HG03025 (cell line): ENCODE results near the gene NINL.

ENCODE experiments used
- ATAC-seq: cut with Tn5 transposase; IDR thresholded peaks from one replicate; pipeline ENCODE4 v1.9.1; 2021; ENCODE audit warnings: mild to moderate bottlenecking, moderate library complexity; ENCODE audit not compliant: unreplicated experiment, low FRiP score

Gene NINL

DNA sequence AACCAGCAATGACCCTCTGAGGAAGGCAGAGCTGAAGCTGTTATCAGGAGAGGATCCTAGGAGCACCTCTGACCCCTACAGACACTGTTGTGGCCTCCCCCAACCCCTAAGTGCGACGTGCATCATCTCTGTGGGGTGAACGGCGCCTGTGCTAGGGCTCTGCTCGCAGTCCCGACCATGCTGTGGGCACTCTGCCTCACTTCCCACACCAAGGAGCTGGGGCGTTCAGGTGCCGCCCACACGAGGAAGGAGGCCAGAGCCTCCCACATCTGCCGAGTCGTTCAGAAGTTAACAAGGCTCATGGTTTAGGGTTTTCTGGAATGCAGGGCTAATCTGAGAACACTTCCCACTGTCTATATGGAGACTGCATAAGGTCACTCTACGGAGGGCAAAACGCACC, 115.8 kb downstream of the NINL start:
- no peak for ATAC-seq

DNA sequence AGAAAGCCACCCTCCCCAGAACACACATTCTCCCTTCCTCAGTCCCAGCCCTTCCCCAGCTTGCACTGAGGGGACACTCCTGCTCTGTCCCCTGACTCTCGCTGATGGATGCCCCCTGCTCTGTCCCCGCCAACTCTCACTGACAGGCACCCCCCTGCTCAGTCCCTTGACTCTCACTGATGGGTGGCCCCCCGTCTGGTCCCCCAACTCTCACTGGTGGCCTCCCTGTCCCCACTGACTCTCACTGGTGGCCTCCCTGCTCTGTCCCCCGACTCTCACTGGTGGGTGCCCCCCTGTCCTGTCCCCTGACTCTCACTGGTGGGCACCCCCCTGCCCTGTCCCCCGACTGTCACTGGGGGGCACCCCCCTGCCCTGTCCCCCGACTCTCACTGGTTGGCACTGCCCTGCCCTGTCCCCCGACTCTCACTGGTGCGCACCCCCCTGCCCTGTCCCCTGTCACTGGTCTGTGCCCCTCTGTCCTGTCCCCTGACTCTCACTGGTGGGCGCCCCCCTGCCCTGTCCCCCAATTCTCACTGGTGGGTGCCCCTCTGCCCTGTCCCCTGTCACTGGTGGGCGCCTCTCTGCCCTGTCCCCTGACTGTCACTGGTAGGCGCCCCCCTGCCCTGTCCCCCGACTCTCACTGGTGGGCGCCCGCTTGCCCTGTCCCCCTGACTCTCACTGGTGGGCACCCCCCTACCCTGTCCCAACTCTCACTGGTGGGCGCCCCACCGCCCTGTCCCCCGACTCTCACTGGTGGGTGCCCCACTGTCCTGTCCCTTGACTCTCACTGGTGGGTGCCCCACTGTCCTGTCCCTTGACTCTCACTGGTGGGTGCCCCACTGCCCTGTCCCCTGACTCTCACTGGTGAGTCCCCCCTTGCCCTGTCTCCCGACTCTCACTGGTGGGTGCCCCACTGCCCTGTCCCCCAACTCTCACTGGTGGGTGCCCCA, 116.9 kb downstream of the NINL start:
- ATAC-seq, result no peak

DNA sequence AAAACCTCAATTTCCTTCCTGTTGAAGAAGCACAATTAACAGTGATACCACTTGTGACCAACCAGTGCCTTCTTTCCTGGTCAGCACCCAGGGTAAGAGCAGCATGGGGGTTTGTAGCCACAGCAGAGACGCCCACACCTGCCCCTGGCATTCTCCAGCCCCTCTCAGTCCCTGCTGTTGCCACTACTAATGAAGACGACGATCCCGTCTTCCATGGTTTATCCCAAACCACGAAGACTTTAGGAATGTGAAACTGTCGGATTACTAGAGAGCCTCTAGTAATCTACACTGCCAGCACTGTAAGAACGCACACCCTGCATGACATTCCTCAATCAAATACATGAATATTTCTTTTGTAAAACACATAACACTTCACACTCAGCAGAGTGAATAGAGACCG, 117.9 kb downstream of the NINL start:
- no peak for ATAC-seq

DNA sequence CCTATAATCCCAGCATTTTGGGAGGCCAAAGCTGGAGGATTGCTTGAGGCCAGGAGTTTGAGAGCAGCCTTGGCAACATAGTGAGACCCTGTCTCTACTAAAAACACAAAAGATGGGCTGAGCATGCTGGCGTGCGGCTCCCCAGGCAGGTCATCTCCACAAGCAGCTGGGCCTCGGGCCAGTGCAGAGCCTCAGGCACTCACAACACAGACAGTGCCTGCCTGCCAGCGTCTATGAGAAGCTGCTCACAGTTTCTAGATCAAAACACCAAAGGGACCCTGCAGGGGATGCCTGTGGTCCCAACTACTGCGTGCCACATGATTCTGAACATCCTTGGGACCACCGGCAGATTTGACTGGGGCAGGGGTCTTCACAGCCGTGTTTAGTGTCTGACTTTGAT, 118.5 kb downstream of the NINL start:
- no peak for ATAC-seq

DNA sequence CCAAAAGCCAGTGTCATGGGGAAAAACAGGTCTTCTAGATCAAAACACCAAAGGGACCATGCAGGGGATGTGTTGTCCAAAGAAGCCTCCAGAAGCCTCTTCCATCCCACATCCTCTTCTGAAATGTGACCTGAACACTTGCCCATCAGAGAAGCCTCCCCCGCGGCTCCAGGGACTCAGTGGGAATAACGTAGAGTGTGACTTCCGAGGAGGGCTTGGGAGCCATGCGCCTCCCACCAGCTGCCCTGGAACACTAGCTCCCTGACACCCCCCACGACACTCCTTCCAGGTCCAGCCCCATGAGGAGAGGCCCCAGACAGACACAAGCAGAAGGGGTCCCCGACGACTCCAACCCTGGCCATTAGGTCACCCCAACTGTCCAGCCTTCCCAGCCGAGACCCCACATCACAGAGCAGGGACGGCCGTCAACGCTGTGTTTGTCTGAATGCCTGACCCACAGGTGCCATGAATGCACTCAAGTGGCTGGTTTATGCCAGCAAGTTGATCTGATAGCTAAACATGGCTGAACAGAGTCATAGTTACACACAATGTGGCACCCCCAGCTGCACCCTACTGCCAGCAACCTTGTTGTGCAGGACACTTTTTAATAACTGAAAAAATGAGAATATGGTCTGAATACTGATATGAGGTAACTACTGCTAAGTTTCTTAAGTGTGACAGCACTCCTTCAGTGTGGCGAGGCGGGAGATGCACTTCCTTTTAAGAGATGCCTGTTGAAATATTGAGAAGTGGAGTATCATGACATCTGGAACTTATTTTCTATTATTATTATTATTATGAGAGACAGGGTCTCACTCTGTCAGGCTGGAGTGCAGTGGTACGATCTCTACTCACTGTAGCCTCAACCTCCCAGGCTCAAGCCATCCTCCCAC, 119.8 kb downstream of the NINL start:
- no peak for ATAC-seq

DNA sequence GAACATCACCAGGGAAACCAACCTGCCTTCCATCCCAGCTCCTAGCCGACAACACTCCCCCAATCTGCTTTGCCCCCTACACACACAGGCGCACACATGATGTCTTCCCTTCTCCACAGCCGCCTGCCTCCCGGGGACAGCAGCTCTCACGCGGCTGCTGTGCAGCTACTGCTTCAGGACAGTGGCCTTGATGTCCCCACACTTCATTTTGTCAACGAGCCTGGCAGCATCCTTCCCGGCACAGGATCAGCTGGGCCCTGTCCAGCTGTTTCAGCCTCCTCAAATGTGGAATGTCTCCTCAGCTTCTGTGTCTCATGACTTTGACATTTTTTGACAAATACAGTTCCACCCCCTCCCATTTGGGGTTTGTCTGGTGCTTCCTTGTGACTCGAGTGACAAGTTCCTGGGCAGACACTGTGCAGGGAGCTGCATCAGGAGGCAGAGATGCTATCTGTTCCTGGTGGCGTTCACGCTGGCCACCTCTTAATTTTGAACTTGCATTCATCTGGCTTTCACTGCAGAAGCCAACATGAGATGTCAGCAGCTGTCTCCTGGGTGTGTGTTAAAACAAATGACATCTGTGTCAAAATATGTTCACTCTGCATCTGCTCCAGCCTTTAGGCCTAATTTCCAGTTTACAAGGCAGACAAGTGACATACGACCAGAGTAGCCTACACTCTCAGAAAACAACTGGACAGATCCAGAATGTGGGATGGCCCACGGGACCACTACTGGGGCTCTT, 120.7 kb downstream of the NINL start:
- ATAC-seq, result no peak

DNA sequence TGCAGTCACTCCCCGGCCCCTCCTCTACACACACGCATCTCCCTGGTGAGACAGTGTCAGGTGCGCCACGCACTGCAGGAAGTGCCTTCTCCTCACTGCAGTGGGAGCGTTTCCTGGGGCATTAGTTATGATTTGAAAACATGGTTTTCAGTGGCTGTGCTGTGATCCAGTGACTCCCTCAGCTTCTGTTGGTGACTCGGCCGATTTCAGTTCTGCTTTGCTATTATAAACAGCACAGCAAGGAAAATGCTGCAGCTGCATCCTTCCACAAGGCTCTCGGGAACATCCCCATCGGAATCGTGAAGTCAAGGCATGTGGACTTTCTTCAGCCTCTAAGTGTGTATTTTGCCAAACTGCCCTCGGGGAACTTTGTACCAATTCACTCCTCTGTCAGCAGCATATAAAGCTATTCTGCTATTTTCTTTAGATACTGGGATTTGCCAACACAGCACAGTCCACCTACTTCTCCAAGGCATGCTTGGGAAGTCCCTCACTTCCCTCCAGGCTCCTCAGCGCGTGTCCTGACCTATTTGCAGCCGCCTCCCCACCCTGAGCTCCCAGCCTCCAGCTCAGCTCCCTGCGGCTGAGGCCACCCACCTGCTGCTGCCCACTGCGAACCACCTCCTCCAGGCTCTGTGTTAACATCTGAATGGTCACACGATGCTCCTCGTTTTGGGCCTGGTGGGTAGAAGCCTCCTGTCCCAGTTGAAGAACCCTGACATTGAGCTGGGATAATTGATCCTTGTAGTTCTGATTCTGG, 123.4 kb downstream of the NINL start:
- no peak for ATAC-seq

DNA sequence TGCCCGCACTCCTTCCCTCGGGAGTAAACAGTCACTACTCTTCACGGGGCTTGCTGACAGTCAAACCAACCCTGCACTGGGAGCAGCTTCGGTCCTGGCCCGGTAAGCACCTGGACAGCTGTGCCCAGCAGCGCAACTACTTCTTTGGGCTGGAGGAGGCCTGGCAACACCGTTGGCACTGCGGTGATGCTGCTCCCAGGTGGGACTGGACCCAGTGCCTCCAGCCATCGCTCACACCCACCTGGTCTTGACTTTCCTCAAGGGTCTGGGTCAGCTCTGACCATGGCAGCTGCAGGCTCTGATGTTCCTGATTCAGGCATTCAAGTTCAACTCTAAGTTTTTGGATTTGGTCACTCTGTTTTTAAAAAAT, 124.1 kb downstream of the NINL start:
- ATAC-seq, result no peak

DNA sequence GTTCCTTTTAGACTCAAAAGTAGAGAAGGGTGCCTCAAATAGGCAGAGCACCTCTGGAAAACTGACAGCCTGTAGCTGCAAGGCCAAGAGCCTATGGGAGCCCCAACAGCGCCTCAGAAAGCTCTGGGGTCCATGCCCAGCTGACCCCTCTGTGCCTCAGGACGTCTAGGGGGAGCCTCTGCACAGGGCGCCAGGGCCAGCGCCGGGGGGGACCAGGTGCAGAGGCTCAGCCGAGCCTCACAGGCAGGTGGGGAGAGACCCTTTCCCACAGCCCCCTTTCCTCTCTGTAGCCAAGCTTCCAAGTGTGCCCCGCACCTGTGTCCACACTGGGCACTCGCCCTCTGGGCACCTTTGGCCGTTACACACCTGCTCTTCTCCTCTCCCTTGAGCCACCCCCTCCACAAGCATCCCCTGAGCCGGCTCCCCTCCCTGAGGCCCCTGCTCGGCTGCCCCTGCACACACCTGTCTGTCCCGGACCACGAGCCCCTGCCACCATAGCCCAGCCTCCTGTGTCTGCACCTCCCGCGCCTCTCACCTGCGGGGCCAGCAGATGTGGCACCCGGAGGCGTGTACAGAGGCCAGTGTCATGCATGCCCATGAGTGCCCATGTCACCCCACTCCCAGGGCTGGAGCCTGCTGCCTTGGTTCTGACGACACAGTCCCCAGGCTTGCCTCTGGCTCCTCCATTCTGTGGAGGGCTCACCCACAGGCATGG, 124.6 kb downstream of the NINL start:
- no peak for ATAC-seq

DNA sequence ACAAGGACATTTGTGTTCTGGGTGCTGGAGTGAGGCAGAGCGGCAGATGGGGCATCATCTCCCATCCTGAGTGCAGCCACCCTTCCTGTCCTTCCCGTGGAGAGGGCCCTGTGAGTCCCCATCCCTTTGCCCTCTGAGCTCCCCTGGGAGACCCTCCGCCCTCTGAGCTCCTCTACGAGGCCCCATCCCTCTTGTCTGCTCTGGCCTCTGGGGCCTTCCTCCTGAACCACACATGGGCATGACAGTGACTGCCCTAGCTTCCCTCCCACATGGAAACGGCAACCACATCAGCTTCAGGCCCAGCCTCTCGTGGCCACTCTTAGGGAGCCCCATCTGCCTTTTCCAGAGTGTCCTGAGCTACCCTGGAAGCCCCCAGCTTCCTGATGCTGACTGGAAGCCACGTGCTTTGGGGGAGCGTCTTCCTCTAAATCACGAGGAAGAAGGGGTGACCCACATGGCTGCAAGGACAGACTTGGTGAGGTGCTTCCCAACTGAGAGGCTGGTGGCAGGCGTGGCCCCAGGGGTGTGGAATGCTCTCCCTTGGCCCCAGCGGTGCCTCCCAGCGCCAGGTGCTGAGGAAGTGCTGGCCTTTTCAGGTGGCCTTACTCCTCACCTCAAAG, 125.3 kb downstream of the NINL start:
- no peak for ATAC-seq

DNA sequence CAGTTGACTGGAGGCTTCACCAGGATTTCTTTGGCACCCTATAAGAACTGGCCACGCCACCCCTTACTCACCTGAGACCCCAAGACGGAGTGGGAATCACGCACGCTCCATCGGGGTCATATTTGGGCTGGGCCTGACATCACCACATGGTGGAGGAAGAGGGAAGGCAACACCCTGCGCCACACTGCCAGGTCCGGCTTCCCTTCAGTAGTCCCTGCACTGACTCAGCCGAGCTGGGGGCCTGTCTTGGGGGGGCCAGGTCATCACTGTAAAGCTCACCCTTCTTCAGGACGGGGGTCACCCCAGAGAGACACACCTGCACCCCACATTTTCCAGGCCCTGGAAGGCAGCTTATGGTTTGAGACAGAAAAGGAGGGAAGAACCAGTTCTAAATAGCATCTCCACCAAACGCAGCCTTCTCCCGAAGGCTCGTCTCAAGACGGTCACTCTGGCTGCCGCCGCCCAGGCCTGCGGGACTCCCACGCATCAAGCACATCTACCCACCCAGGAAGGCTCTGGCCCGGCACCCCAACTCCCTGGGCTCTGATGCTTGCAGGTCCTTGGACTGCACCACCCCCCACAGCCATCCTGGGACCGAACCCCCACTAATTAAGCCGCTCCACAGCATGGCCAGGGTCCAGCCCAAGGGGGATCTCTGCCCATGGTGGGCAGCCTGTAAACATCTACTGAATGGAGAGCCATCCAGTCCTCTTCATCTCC, 126.1 kb downstream of the NINL start:
- no peak for ATAC-seq

DNA sequence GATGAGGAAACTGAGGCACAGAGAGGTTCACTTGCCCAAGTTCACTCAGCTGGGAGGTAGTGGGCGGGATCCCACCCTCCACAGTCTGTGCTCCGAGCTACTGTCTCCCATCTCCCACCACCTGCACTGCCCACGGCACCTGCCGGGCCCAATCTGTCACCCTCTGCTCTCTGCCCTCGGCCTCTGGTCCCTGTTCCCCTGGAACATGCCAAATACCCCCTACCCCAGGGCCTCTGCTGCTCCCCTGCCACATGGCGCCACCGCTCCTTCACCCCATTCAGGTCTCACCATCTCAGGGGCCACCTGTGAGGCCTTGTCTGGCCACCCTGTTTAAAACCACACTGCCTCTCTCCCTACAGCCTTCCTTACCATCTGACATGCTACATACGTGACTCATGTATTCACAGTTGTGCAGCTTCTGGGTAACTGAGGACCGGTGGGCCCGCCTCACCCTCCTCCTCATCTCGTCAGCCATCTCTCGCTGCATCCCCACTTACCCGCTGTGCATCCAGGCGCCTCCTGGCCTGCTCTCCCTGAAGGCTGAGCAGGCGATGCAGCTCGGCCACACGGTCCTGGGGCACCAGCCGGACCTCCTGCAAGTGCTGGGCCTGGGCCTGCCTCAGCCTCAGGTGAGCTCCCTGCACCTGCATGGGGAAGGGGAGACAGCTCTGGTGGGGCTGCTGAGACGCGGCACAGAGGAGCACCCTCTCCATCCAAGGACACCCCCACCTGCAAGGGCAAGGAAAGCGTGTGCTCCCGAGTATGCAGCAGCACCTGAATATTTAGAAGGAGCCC, 127.2 kb downstream of the NINL start:
- no peak for ATAC-seq

DNA sequence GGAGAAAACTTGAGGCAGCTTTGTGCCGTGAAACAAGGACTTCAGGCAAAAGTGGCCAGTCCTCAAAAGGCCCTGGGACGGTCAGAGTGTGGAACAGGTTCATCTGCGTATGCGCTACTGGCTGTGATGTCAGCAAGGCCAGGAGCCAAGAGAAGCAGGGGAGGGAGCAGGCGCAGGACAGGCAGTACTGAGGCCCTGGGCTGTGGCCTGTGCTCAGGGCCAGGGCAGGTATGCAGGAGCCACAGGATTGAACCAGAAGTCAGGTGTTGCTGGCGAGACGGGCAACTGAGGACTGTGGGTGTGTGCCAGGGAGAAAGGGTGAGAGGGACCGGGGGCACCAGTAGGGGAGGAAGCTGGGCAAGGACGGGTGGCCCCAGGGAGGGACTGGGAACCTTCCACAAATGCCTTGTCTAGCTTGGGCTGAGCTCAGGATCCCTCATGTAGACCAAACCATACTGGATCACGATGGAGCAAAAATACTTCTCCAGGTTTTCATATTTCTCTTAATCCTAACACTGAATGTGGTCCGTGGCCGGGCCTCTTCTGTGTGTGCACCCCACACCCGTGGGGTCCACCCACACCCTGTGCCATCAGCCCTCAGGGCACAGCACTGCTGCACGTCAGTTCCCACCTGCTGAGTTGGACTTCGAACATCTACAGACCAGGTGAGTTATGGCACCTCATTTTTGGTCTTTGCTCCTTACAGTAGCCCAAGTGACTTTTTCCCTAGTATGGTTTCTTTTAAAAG, 131.0 kb downstream of the NINL start:
- no peak for ATAC-seq

DNA sequence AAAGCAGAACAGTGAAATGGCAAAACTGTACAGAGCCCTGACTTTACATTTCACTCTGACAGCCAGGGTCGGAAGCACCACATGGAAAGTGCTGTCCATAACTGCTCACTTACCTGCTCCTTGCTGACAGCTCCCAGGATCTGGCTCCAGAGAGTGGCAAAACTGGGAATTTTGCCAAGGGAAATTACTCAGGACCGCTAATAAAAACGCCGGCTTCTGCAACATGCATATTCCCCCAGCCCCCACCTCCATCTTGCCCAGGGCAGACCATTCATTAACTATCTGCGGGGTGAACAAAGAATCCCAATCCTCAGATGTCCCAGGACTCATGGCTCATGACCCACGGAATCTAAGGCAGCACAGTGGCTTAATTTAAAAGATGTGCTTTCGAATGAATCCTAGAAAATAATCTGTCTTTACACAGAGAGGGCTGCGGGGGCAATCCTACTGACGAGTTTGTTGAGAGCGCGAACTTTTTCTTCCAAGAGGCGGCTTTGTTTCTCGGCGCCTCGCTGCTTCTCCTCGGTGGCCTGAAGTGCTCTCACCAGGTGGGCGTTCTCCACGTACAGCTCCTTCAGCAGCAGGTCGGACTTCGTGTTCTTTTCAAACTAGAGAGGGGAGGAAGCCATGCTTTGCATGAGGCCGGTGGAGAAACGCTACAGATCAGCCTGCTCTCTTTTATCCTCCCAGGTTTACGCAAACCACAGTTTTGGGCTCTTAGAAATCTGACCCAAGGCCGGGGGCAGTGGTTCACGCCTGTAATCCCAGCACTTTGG, 132.1 kb downstream of the NINL start:
- no peak for ATAC-seq

DNA sequence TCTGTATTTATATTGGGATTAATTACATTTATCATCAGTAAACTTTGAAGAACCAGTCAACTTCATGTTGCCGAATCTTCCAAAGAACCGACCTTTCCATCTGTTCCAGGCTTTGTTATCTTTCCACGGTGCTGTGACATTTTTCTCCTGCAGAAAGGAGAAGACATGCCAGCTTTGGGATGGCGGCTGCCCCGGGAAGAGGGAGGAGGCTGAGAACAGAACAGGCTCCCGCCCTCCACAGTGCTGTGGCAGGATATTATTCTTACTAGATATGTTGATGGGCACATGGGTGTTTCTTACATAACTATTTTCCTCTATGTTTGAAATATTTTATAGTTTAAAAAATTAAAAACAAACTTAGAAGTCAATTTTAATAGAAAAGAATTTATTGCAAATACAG, 133.0 kb downstream of the NINL start:
- no peak for ATAC-seq

DNA sequence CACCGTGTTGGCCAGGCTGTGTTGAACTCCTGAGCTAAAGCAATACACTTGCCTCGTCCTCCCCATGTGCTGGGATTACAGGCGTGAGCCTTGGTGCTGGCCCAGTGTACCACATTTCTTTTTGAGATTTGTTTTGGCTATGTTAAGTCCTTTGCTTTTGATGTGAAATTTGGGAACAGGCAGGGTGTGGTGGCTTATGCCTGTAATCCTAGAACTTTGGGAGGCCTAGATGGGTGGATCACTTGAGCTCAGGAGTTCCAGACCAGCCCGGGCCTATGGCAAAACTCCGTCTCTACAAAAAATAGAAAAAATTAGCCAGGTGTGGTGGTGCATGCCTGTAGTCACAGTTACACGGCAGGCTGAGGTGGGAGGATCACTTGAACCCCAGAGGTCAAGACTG, 137.7 kb downstream of the NINL start:
- no peak for ATAC-seq
